Endothelial cell of umbilical vein (primary cell): ENCODE results near the gene CSNK2B. TPM values are rescaled to one million over a fixed set of nuclear protein-coding genes. Genes with fewer than 3 reads are reported as not detected.

Experiments
- BruUV-seq: library from RNA; stranded (reverse); fragments of 400-500 nt; replicated peaks from 2 replicates; lab custom pipeline; 2021; lab: Mats Ljungman, UMichigan
- CTCF ChIA-PET: fragments of 300-600, 350-600 bp; sonication (Branson Sonifier 250); formaldehyde crosslinking; loops from one replicate; lab custom pipeline; 2021; ENCODE audit warnings: antibody characterized with exemption, inconsistent platforms; lab: Charles Lee
- POLR2A ChIA-PET: fragments of 300-600, 350-600 bp; sonication (Branson Sonifier 250); formaldehyde crosslinking; loops from one replicate; lab custom pipeline; 2021; ENCODE audit warnings: antibody characterized with exemption, inconsistent platforms; lab: Charles Lee
- DNase-seq: peaks from one replicate; pipeline ENCODE4 v3.0.0-alpha.2; 2011; ENCODE audit warnings: low read depth, low spot score
- FAIRE-seq: peaks from 2 replicates; lab custom pipeline; 2011; peaks lifted over from hg19 to GRCh38; lab: Jason Lieb, UNC
- H2AFZ ChIP-seq: 2 replicates; pipeline ENCODE4 v1.6.0; 2012; ENCODE audit warnings: low read depth, low read length, control low read depth, inconsistent platforms
- H3K27ac ChIP-seq: 2 replicates; pipeline ENCODE4 v1.5.1; 2011; ENCODE audit warnings: low read depth, mild to moderate bottlenecking, control low read depth, low read length, moderate library complexity; ENCODE audit not compliant: insufficient read depth
- H3K27me3 ChIP-seq, 2 experiments: 2 replicates each; pipeline versions ENCODE4 v1.6.0 to v1.6.1; 2011; ENCODE audit warnings: low read length in 2 of 2, mixed read lengths in 1 of 2; ENCODE audit not compliant: control insufficient read depth in 2 of 2, insufficient read depth in 2 of 2
- H3K36me3 ChIP-seq, 2 experiments: 2 replicates in 1 of 2; 3 replicates in 1 of 2; pipeline ENCODE4 v1.5.1; 2011; ENCODE audit warnings: low read length in 2 of 2, mild to moderate bottlenecking in 1 of 2, moderate library complexity in 1 of 2; ENCODE audit not compliant: control insufficient read depth in 2 of 2, insufficient read depth in 2 of 2; ENCODE audit errors: extremely low read depth in 1 of 2
- H3K4me1 ChIP-seq: 3 replicates; pipeline ENCODE4 v1.5.1; 2011; ENCODE audit warnings: mild to moderate bottlenecking, low read length; ENCODE audit not compliant: control insufficient read depth, insufficient read depth; ENCODE audit errors: extremely low read depth
- H3K4me2 ChIP-seq: 2 replicates; pipeline ENCODE4 v1.6.1; 2011; ENCODE audit warnings: low read length, control low read depth, mixed read lengths; ENCODE audit not compliant: insufficient read depth
- H3K4me3 ChIP-seq, 3 experiments: fragments of 200-600 bp in 1 of 3; sonication (generic), shearing (Covaris generic) in 1 of 3; replicated peaks in 1 of 3; 2 replicates each; pipeline ENCODE4 v1.5.1; 2011 to 2016; ENCODE audit warnings: control low read depth in 3 of 3, low read length in 3 of 3, mild to moderate bottlenecking in 2 of 3, inconsistent platforms in 1 of 3, low read depth in 1 of 3, moderate library complexity in 1 of 3; ENCODE audit not compliant: insufficient read depth in 1 of 3
- H3K79me2 ChIP-seq: 2 replicates; pipeline ENCODE4 v1.6.0; 2012; ENCODE audit warnings: low read length, inconsistent platforms; ENCODE audit not compliant: control insufficient read depth, insufficient read depth
- H3K9ac ChIP-seq: replicated peaks from 2 replicates; pipeline ENCODE3; 2011; ENCODE audit warnings: low read length, control low read depth; ENCODE audit not compliant: insufficient read depth; ENCODE audit errors: extremely low read depth
- H3K9me1 ChIP-seq: replicated peaks from 3 replicates; pipeline ENCODE4 v1.6.0; 2011; ENCODE audit warnings: mild to moderate bottlenecking, low read length; ENCODE audit not compliant: control insufficient read depth, insufficient read depth; ENCODE audit errors: extremely low read depth
- H3K9me3 ChIP-seq: replicated peaks from 2 replicates; pipeline ENCODE4 v1.5.1; 2012; ENCODE audit warnings: low read length, inconsistent platforms; ENCODE audit not compliant: control insufficient read depth, insufficient read depth
- H4K20me1 ChIP-seq: replicated peaks from 2 replicates; pipeline ENCODE3; 2011; ENCODE audit warnings: mild to moderate bottlenecking, low read length; ENCODE audit not compliant: control insufficient read depth, insufficient read depth; ENCODE audit errors: extremely low read depth
- EZH2 ChIP-seq: IDR thresholded peaks from 2 replicates; pipeline ENCODE4 v1.6.1; 2012; ENCODE audit warnings: borderline replicate concordance, low read depth, mild to moderate bottlenecking, moderate library complexity, low read length, inconsistent platforms; ENCODE audit not compliant: severe bottlenecking
- FOS ChIP-seq: IDR thresholded peaks from 2 replicates; pipeline ENCODE4 v1.6.1; 2011; ENCODE audit warnings: mild to moderate bottlenecking, low read length, moderate library complexity, borderline replicate concordance; ENCODE audit not compliant: insufficient read depth
- GATA2 ChIP-seq: IDR thresholded peaks from 2 replicates; pipeline ENCODE4 v1.7.0; 2011; ENCODE audit warnings: low read depth, mild to moderate bottlenecking, moderate library complexity, mixed read lengths, low read length; ENCODE audit not compliant: insufficient read length, insufficient read depth
- JUN ChIP-seq: IDR thresholded peaks from 2 replicates; pipeline ENCODE4 v1.6.1; 2011; ENCODE audit warnings: borderline replicate concordance, low read depth; ENCODE audit not compliant: insufficient read length, insufficient read depth
- MYC ChIP-seq: IDR thresholded peaks from one replicate; pipeline ENCODE4 v1.6.1; 2011; ENCODE audit warnings: mild to moderate bottlenecking, low read depth, low read length
- POLR2A ChIP-seq: IDR thresholded peaks from 2 replicates; pipeline ENCODE4 v1.6.1; 2012; ENCODE audit warnings: low read depth, mild to moderate bottlenecking, control low read depth, low read length
- POLR2AphosphoS5 ChIP-seq: IDR thresholded peaks from 2 replicates; pipeline ENCODE4 v1.6.1; 2012; ENCODE audit warnings: low read depth, mild to moderate bottlenecking, control low read depth, low read length, moderate library complexity; ENCODE audit not compliant: insufficient read depth
- dilution Hi-C: fragments of 300-500 bp; cut with MboI; formaldehyde crosslinking; loops from one replicate; pipeline ENCODE4 v1.15.0; 2019; ENCODE audit warnings: low sequenced_read_pairs; ENCODE audit not compliant: extremely low pct_ligation_motif_present
- intact Hi-C: fragments of 100-400 bp; cut with micrococcal nuclease; formaldehyde crosslinking; loops from one replicate; pipeline ENCODE4 v1.10.0; 2022
- polyA plus RNA-seq, 4 experiments: library from polyadenylated mRNA; depleted of rRNA in 3 of 4; stranded (reverse) in 3 of 4; unstranded in 1 of 4; fragments of >200 nt; gene quantifications; 2 replicates each; pipeline versions ENCODE4 v1.2.1 to v1.2.3, GENCODE V29; 2011 to 2012; ENCODE audit warnings: missing spikeins in 1 of 4
- total RNA-seq: library from RNA; stranded (reverse); gene quantifications from 2 replicates; pipeline ENCODE4 v1.2.3, GENCODE V29; 2021
- TF ChIP-seq, protein P1 (sequence below), 2 donors: IDR thresholded peaks; 1 replicate in 1 of 2; 2 replicates in 1 of 2; pipeline ENCODE4 v1.5.1; 2011; ENCODE audit warnings: low read length in 2 of 2, mild to moderate bottlenecking in 2 of 2, moderate library complexity in 2 of 2, control low read depth in 1 of 2, inconsistent platforms in 1 of 2, low read depth in 1 of 2; ENCODE audit not compliant: insufficient read depth in 1 of 2; ENCODE audit errors: extremely low read depth in 1 of 2
- TF ChIP-seq, protein P2 (sequence below): IDR thresholded peaks from 2 replicates; pipeline ENCODE4 v1.6.1; 2011; ENCODE audit not compliant: insufficient read depth, insufficient read length

Gene CSNK2B
- total and polyA plus RNA-seq, 2 donors (not counting 3 experiments of a cell fraction or from before 2014, with no cell fraction given) = 159 to 206 TPM

DNA sequence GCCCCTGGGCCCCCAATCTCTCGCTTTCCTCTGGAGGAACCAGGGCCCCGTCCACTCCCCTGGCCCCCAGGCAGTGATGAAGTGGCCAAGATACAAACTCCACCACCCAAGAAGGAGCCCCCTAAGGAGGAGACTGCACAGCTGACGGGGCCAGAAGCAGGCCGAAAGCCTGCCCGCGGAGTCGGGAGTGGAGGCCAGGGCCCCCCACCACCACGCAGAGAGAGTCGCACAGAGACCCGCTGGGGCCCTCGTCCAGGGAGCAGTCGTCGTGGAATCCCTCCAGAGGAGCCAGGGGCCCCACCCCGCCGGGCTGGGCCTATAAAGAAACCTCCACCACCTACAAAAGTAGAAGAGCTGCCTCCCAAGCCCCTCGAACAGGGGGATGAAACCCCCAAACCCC lies 34.7 kb upstream of the CSNK2B start:
- CTCF ChIA-PET = no interaction called here
- Histone ChIP-seq H3K27me3 (no peaks in the 10 kb centered on the region), H3K36me3 (peaks cover 52 to 85% of the 10 kb centered on the region in 2 experiments), H3K27ac (no peak overlapping the region), H3K4me2 (no peak overlapping the region), H3K9me1 (no peaks in the 10 kb centered on the region), H3K4me1 (no peaks in the 10 kb centered on the region), H3K9me3 (no peaks in the 10 kb centered on the region), H4K20me1 (peaks cover 3% of the 10 kb centered on the region), H3K9ac (no peak overlapping the region), H2AFZ (no peak overlapping the region), H3K4me3 (no peak overlapping the region), H3K79me2 (peaks cover 31% of the 10 kb centered on the region)
- POLR2A ChIA-PET = no interaction called here
- dilution Hi-C loops = no loop called here
- no peak for DNase-seq
- FAIRE-seq = no peak
- TSS peak; percentile 19 for BruUV-seq
- TF ChIP-seq MYC (no peak), FOS (no peak), GATA2 (no peak), EZH2 (no peak), POLR2AphosphoS5 (no peak), POLR2A (no peak), JUN (no peak)
- TF ChIP-seq, protein P1, sequence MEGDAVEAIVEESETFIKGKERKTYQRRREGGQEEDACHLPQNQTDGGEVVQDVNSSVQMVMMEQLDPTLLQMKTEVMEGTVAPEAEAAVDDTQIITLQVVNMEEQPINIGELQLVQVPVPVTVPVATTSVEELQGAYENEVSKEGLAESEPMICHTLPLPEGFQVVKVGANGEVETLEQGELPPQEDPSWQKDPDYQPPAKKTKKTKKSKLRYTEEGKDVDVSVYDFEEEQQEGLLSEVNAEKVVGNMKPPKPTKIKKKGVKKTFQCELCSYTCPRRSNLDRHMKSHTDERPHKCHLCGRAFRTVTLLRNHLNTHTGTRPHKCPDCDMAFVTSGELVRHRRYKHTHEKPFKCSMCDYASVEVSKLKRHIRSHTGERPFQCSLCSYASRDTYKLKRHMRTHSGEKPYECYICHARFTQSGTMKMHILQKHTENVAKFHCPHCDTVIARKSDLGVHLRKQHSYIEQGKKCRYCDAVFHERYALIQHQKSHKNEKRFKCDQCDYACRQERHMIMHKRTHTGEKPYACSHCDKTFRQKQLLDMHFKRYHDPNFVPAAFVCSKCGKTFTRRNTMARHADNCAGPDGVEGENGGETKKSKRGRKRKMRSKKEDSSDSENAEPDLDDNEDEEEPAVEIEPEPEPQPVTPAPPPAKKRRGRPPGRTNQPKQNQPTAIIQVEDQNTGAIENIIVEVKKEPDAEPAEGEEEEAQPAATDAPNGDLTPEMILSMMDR (IDR thresholded peaks at IDR 0.05; ENCODE audit: extremely low read depth in 1 of 2, insufficient read depth in 1 of 2, low read depth in 1 of 2, low read length in 2 of 2) = no peak
- TF ChIP-seq, protein P2, sequence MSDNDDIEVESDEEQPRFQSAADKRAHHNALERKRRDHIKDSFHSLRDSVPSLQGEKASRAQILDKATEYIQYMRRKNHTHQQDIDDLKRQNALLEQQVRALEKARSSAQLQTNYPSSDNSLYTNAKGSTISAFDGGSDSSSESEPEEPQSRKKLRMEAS = no peak
- intact Hi-C loops = no loop called here
